Tibial nerve (tissue), 4 donors: ENCODE measurements around the gene TICAM2.

Source experiments
- EP300 ChIP-seq, 2 donors: sonication (generic); formaldehyde crosslinking; IDR thresholded peaks; one replicate each; pipeline ENCODE4 v1.6.1; 2017; ENCODE audit warnings: antibody characterized with exemption in 2 of 2, mild to moderate bottlenecking in 1 of 2
- POLR2A ChIP-seq, 2 donors: fragments of 450-650 bp; IDR thresholded peaks; one replicate each; pipeline ENCODE4 v1.6.1; 2017; ENCODE audit warnings: antibody characterized with exemption in 2 of 2, mild to moderate bottlenecking in 2 of 2, moderate library complexity in 2 of 2
- TF ChIP-seq, protein P1 (sequence below), 5 experiments: fragments of 200-600 bp in 3 of 5; fragments of 450-650 bp in 2 of 5; sonication (generic) in 3 of 5; IDR thresholded peaks; one replicate each; pipeline ENCODE4 v1.5.1; 2016 to 2019; ENCODE audit warnings: antibody characterized with exemption in 5 of 5, mild to moderate bottlenecking in 3 of 5, moderate library complexity in 2 of 5

DNA sequence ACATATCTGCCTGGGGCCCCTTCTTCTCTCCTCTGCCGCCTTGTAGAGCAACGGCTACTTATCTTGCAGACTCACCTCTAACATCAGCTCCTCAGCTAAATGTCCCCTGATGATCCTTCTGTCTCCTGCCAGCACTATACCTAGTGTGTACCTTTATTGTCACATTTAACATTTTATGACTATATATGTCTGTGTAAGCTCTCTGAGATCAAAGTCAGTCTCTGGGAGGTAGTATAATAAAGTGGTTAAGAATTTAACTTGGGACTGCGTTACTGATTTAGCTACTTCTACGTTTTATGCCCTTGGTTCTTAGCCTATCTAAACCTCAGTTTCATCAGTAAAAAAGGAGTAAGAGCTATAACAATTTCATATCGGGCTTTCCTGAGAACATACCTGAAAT, 21.4 kb upstream of the TICAM2 start:
- TF ChIP-seq, protein P1, sequence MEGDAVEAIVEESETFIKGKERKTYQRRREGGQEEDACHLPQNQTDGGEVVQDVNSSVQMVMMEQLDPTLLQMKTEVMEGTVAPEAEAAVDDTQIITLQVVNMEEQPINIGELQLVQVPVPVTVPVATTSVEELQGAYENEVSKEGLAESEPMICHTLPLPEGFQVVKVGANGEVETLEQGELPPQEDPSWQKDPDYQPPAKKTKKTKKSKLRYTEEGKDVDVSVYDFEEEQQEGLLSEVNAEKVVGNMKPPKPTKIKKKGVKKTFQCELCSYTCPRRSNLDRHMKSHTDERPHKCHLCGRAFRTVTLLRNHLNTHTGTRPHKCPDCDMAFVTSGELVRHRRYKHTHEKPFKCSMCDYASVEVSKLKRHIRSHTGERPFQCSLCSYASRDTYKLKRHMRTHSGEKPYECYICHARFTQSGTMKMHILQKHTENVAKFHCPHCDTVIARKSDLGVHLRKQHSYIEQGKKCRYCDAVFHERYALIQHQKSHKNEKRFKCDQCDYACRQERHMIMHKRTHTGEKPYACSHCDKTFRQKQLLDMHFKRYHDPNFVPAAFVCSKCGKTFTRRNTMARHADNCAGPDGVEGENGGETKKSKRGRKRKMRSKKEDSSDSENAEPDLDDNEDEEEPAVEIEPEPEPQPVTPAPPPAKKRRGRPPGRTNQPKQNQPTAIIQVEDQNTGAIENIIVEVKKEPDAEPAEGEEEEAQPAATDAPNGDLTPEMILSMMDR (IDR thresholded peaks at IDR 0.05) = no peak
- TF ChIP-seq POLR2A (IDR thresholded peaks at IDR 0.05) (no peak), EP300 (IDR thresholded peaks at IDR 0.05) (no peak)
